K562 (cell line): Measurements from ENCODE around the gene ELMO1. TPM values are rescaled to one million over a fixed set of nuclear protein-coding genes. Genes with fewer than 3 reads are reported as not detected.

ENCODE experiments used
- ATAC-seq: fragments of 200-7000 bp; cut with Tn5 transposase; 3 replicates; pipeline ENCODE4 v1.9.1; 2020; ENCODE audit warnings: moderate library complexity
- BruUV-seq: library from RNA; stranded (reverse); fragments of 400-500 nt; replicated peaks from 2 replicates; lab custom pipeline; 2021; lab: Mats Ljungman, UMichigan
- CTCF ChIA-PET: fragments of 300-600 bp; formaldehyde crosslinking; extraction: SDS; loops from one replicate; lab custom pipeline; 2021; ENCODE audit warnings: low intra/inter-chr PET ratio; lab: Yijun Ruan, JAX
- POLR2A ChIA-PET: fragments of 300-600, 350-650 bp; sonication (Branson Sonifier 250); formaldehyde crosslinking; extraction: SDS; loops from one replicate; lab custom pipeline; 2021; ENCODE audit warnings: antibody characterized with exemption, inconsistent platforms; lab: Yijun Ruan, JAX
- DNase-seq, 4 experiments: peaks; one replicate each; pipeline versions ENCODE4 v3.0.0 to v3.0.0-alpha.2; 2011 to 2018; ENCODE audit warnings: low spot score in 3 of 4, mixed read lengths in 3 of 4; ENCODE audit errors: extremely low read depth in 1 of 4
- FAIRE-seq: peaks from 2 replicates; lab custom pipeline; 2011; peaks lifted over from hg19 to GRCh38; lab: Jason Lieb, UNC
- H2AFZ ChIP-seq: 2 replicates; pipeline ENCODE4 v1.6.0; 2011; ENCODE audit warnings: low read depth, low read length, control low read depth, inconsistent platforms
- H3K27ac ChIP-seq: fragments of 200-600 bp; 3 replicates; pipeline ENCODE4 v1.8.0; 2011; ENCODE audit warnings: low read depth, mild to moderate bottlenecking, control low read depth, inconsistent platforms, low read length, moderate library complexity, mixed read lengths; ENCODE audit errors: extremely low read depth
- H3K27me3 ChIP-seq, 2 experiments: fragments of 300-600 bp in 1 of 2; 2 replicates in 1 of 2; 3 replicates in 1 of 2; pipeline versions ENCODE4 v1.6.0 to v1.8.0; 2011; ENCODE audit warnings: inconsistent platforms in 2 of 2, low read length in 2 of 2, mild to moderate bottlenecking in 1 of 2, mixed read lengths in 1 of 2, moderate library complexity in 1 of 2; ENCODE audit not compliant: control insufficient read depth in 2 of 2, insufficient read depth in 2 of 2
- H3K36me3 ChIP-seq: fragments of 300-600 bp; 3 replicates; pipeline ENCODE4 v1.8.0; 2011; ENCODE audit warnings: mild to moderate bottlenecking, low read length, inconsistent platforms; ENCODE audit not compliant: control insufficient read depth, insufficient read depth
- H3K4me1 ChIP-seq, 2 experiments: fragments of 200-600 bp in 1 of 2; replicated peaks in 1 of 2; 2 replicates in 1 of 2; 3 replicates in 1 of 2; pipeline versions ENCODE4 v1.5.1 to v1.8.0; 2011; ENCODE audit warnings: inconsistent platforms in 2 of 2, low read length in 2 of 2, mild to moderate bottlenecking in 1 of 2, mixed read lengths in 1 of 2, moderate library complexity in 1 of 2; ENCODE audit not compliant: control insufficient read depth in 2 of 2, insufficient read depth in 2 of 2
- H3K4me2 ChIP-seq: 2 replicates; pipeline ENCODE4 v1.6.1; 2011; ENCODE audit warnings: low read length, control low read depth, inconsistent platforms, mixed read lengths; ENCODE audit not compliant: insufficient read depth
- H3K4me3 ChIP-seq: fragments of 200-600 bp; sonication (generic), shearing (Covaris generic); 2 replicates; pipeline ENCODE4 v1.5.1; 2016; ENCODE audit warnings: control low read depth, inconsistent platforms
- H3K79me2 ChIP-seq: fragments of 200-600 bp; 3 replicates; pipeline ENCODE4 v1.8.0; 2011; ENCODE audit warnings: low read length, inconsistent platforms; ENCODE audit not compliant: control insufficient read depth, insufficient read depth
- H3K9ac ChIP-seq, 2 experiments: 2 replicates each; pipeline versions ENCODE4 v1.6.0 to v1.6.1; 2011; ENCODE audit warnings: low read depth in 2 of 2, low read length in 2 of 2, control low read depth in 1 of 2, inconsistent platforms in 1 of 2, mild to moderate bottlenecking in 1 of 2, mixed read lengths in 1 of 2; ENCODE audit not compliant: insufficient read depth in 1 of 2
- H3K9me1 ChIP-seq: one replicate; pipeline ENCODE4 v1.6.0; 2011; ENCODE audit warnings: inconsistent platforms, mild to moderate bottlenecking, low read length, moderate library complexity; ENCODE audit not compliant: control insufficient read depth, insufficient read depth
- H3K9me3 ChIP-seq: replicated peaks from 2 replicates; pipeline ENCODE4 v1.5.1; 2011; ENCODE audit warnings: low read depth, low read length, inconsistent platforms; ENCODE audit not compliant: control insufficient read depth, insufficient read depth
- H4K20me1 ChIP-seq: replicated peaks from 2 replicates; pipeline ENCODE4 v1.6.1; 2011; ENCODE audit warnings: low read length, inconsistent platforms, mixed read lengths; ENCODE audit not compliant: control insufficient read depth, insufficient read depth
- CCAR2 ChIP-seq: fragments of 200-400 bp; formaldehyde crosslinking; IDR thresholded peaks from 2 replicates; pipeline ENCODE4 v1.6.1; 2017; ENCODE audit warnings: mild to moderate bottlenecking, low read depth, low read length
- PBX2 ChIP-seq, 2 experiments: IDR thresholded peaks in 1 of 2; conservative IDR thresholded peaks in 1 of 2; 2 replicates each; pipeline ENCODE4 v1.6.1; 2016; ENCODE audit warnings: low read depth in 2 of 2, mild to moderate bottlenecking in 1 of 2, missing compliant biosample characterization in 1 of 2, missing genetic modification characterization in 1 of 2, moderate library complexity in 1 of 2
- RFX5 ChIP-seq: IDR thresholded peaks from 2 replicates; pipeline ENCODE4 v1.6.1; 2011; ENCODE audit warnings: low read depth, mild to moderate bottlenecking, improper control_type of control experiment, low read length
- RUNX1 ChIP-seq: sonication (generic); IDR thresholded peaks from 2 replicates; pipeline ENCODE4 v1.6.1; 2016; ENCODE audit warnings: antibody characterized with exemption, low read depth
- SPI1 ChIP-seq: IDR thresholded peaks from 2 replicates; pipeline ENCODE4 v1.6.1; 2011; ENCODE audit warnings: low read depth, low read length, control low read depth, borderline replicate concordance
- SRF ChIP-seq, 2 experiments: fragments of 250-450, 450-650 bp in 1 of 2; sonication (Bioruptor Pico) in 1 of 2; sonication (generic) in 1 of 2; formaldehyde crosslinking; IDR thresholded peaks; 2 replicates each; pipeline versions ENCODE4 v1.5.0 to v1.5.1; 2020 to 2022; ENCODE audit warnings: mild to moderate bottlenecking in 1 of 2, missing genetic modification reagents in 1 of 2
- WGBS: fragments of 100-300 bp; shearing (Covaris generic); methylation state at CpG from one replicate; pipeline ENCODE4 v1.1.6; 2016; ENCODE audit warnings: low coverage, mixed read lengths; ENCODE audit not compliant: insufficient coverage; ENCODE audit errors: missing lambda C conversion rate; 5-methylcytosine and 5-hydroxymethylcytosine counted together
- in situ Hi-C: fragments of 300-500 bp; cut with MboI; formaldehyde crosslinking; loops from 4 replicates; pipeline ENCODE4 v1.15.0; 2018; ENCODE audit warnings: inconsistent platforms, mixed read lengths
- intact Hi-C: fragments of 100-400 bp; cut with micrococcal nuclease; formaldehyde crosslinking; loops from 2 replicates; pipeline ENCODE4 v1.14.2; 2022
- polyA plus RNA-seq, 8 experiments: library from polyadenylated mRNA; depleted of rRNA in 4 of 8; stranded (reverse) in 5 of 8; unstranded in 3 of 8; fragments of >200 nt; fragmentation: Nextera tagmentation in 2 of 8; fragmentation: Illumina TruSeq in 1 of 8; extraction: Ambion mirVana in 2 of 8; extraction: Trizol in 1 of 8; gene quantifications; 2 replicates each; pipeline versions ENCODE4 v1.2.1 to v1.2.3, GENCODE V29; 2011 to 2014; ENCODE audit warnings: inconsistent platforms in 1 of 8, missing spikeins in 1 of 8
- total RNA-seq, 7 experiments: library from RNA; depleted of rRNA in 6 of 7; stranded (reverse); fragments of >200 nt in 6 of 7; fragmentation: Illumina TruSeq in 2 of 7; extraction: Trizol in 2 of 7; gene quantifications; 2 replicates each; pipeline versions ENCODE4 v1.2.1 to v1.2.3, GENCODE V29; 2011 to 2021; ENCODE audit warnings: low replicate concordance in 1 of 7

ELMO1 gene
- total and polyA plus RNA-seq, 9 of the 15 experiments (the other 6 are each of a cell fraction or from before 2014, with no cell fraction given) = 0.36 to 7.2 (median 3.6) TPM

- POLR2A ChIA-PET = interaction anchor here (0.8 kb wide), 1 partner anchor 55 kb away, joined by 3 read pairs; no protein-coding TSS in a partner anchor
- Histone ChIP-seq H3K4me3 (no peak overlapping the region), H3K9ac (no peak overlapping the region), H3K4me2 (no peak overlapping the region)
- 4% methylated on average over 10 of the region's 10 CpGs for WGBS
- in situ Hi-C loops = no loop called here
- intact Hi-C loops = no loop called here
- BruUV-seq = no TSS peak
- no peak for ATAC-seq
- peak in 1 of 2 experiments; percentile 63; a peak in 1 of 4 replicates for TF ChIP-seq SRF (CRISPR knock-in tag; IDR thresholded peaks at IDR 0.05)
- TF ChIP-seq RUNX1 = no peak
- no peak for TF ChIP-seq CCAR2
- TF ChIP-seq, all 486 proteins: peak for 1
- Histone ChIP-seq H3K36me3 (no peaks in the 10 kb centered on the region), H3K9me3 (no peaks in the 10 kb centered on the region), H3K27ac (no peak overlapping the region), H3K4me1 (no peaks in the 10 kb centered on the region; a peak in 1 of 5 replicates), H3K27me3 (peaks cover 2 to 22% of the 10 kb centered on the region in 2 experiments; a peak in 3 of 5 replicates), H3K79me2 (no peaks in the 10 kb centered on the region), H4K20me1 (no peaks in the 10 kb centered on the region), H2AFZ (no peak overlapping the region), H3K9me1 (no peaks in the 10 kb centered on the region)
- DNase-seq (no peak), FAIRE-seq (no peak)
- CTCF ChIA-PET = no interaction called here
These were observed 31.6 kb downstream of the ELMO1 start for GRCh38 chr7:37417107-37417474.

GRCh38 chr7:37416378-37417106, 32.1 kb downstream of the ELMO1 start:
- no TSS peak for BruUV-seq
- TF ChIP-seq RFX5 (no peak), PBX2 (CRISPR knock-in tag; IDR thresholded peaks at IDR 0.05; ENCODE audit: low read depth) (no peak), PBX2 (tag; conservative IDR thresholded peaks at IDR 0.05; ENCODE audit: low read depth) (no peak), SPI1 (no peak)

More at GRCh38 chr7:37416378-37417106, 32.1 kb downstream of the ELMO1 start:
- H3K79me2 ChIP-seq = no peaks in the 10 kb centered on the region
- in situ Hi-C loops = no loop called here
- H3K36me3 ChIP-seq = no peaks in the 10 kb centered on the region
- no peaks in the 10 kb centered on the region; a peak in 1 of 5 replicates for H3K4me1 ChIP-seq
- H3K4me2 ChIP-seq = no peak overlapping the region
- FAIRE-seq (no peak), DNase-seq (no peak), ATAC-seq (no peak)
- POLR2A ChIA-PET = no interaction called here
- no peaks in the 10 kb centered on the region for H4K20me1 ChIP-seq
- WGBS = 8% methylated on average over 6 of the region's 6 CpGs
- no peak overlapping the region for H3K4me3 ChIP-seq
- no peak overlapping the region for H3K27ac ChIP-seq
- intact Hi-C loops = no loop called here
- no peaks in the 10 kb centered on the region for H3K9me3 ChIP-seq
- H2AFZ ChIP-seq = no peak overlapping the region
- H3K27me3 ChIP-seq = peaks cover 2 to 18% of the 10 kb centered on the region in 2 experiments; a peak in 3 of 5 replicates
- H3K9ac ChIP-seq = no peak overlapping the region
- CTCF ChIA-PET = no interaction called here
- no peaks in the 10 kb centered on the region for H3K9me1 ChIP-seq
